Peyer's patch (tissue), 4 donors: ENCODE measurements around the gene TRERF1.
"Not testable (repeated sequence)": the region's sequence is repeated elsewhere in the genome, so short reads cannot be mapped to it uniquely, and the experiment has no call there.

Experiments used
- POLR2A ChIP-seq, 2 donors: fragments of 450-650 bp; IDR thresholded peaks; one replicate each; pipeline ENCODE4 v1.5.1; 2017; ENCODE audit warnings: antibody characterized with exemption in 2 of 2, mild to moderate bottlenecking in 2 of 2, moderate library complexity in 2 of 2
- TF ChIP-seq, protein P1 (sequence below), 6 experiments: fragments of 450-650 bp in 4 of 6; fragments of 200-600 bp in 2 of 6; sonication (generic) in 1 of 6; IDR thresholded peaks; one replicate each; pipeline ENCODE4 v1.5.1; 2017 to 2019; ENCODE audit warnings: antibody characterized with exemption in 6 of 6, mild to moderate bottlenecking in 3 of 6, moderate library complexity in 1 of 6

- TF ChIP-seq, protein P1, sequence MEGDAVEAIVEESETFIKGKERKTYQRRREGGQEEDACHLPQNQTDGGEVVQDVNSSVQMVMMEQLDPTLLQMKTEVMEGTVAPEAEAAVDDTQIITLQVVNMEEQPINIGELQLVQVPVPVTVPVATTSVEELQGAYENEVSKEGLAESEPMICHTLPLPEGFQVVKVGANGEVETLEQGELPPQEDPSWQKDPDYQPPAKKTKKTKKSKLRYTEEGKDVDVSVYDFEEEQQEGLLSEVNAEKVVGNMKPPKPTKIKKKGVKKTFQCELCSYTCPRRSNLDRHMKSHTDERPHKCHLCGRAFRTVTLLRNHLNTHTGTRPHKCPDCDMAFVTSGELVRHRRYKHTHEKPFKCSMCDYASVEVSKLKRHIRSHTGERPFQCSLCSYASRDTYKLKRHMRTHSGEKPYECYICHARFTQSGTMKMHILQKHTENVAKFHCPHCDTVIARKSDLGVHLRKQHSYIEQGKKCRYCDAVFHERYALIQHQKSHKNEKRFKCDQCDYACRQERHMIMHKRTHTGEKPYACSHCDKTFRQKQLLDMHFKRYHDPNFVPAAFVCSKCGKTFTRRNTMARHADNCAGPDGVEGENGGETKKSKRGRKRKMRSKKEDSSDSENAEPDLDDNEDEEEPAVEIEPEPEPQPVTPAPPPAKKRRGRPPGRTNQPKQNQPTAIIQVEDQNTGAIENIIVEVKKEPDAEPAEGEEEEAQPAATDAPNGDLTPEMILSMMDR (IDR thresholded peaks at IDR 0.05) = not testable (repeated sequence)
- TF ChIP-seq POLR2A (IDR thresholded peaks at IDR 0.05) = not testable (repeated sequence)
Observed at GRCh38 chr6:42466470-42466869, 14.7 kb upstream of the TRERF1 start.
